Gastroesophageal sphincter (tissue), 4 donors: ENCODE measurements around the gene CNTNAP2. TPM values are rescaled to one million over a fixed set of nuclear protein-coding genes. Genes with fewer than 3 reads are reported as not detected.

Source experiments
- ATAC-seq: fragments of 150-250 bp; one replicate; pipeline ENCODE4 v1.9.1; 2016; ENCODE audit warnings: mild to moderate bottlenecking, moderate library complexity
- H3K27ac ChIP-seq, 4 donors: fragments of 200-600 bp; sonication (generic) in 3 of 4; 1 replicate in 3 of 4; 2 replicates in 1 of 4; pipeline ENCODE4 v1.5.1; 2016 to 2019
- H3K27me3 ChIP-seq: fragments of 200-600 bp; sonication (generic); one replicate; pipeline ENCODE4 v1.5.1; 2019
- H3K36me3 ChIP-seq, 2 donors: fragments of 200-600 bp; sonication (generic); one replicate each; pipeline ENCODE4 v1.5.1; 2019; ENCODE audit warnings: control low read depth in 1 of 2
- H3K4me1 ChIP-seq, 3 donors: fragments of 200-600 bp; sonication (generic); 1 replicate in 2 of 3; 2 replicates in 1 of 3; pipeline ENCODE4 v1.5.1; 2016 to 2019; ENCODE audit warnings: control low read depth in 2 of 3
- H3K4me3 ChIP-seq, 2 donors: fragments of 200-600 bp; sonication (generic); one replicate each; pipeline ENCODE4 v1.5.1; 2019; ENCODE audit warnings: mild to moderate bottlenecking in 1 of 2, moderate library complexity in 1 of 2
- H3K9me3 ChIP-seq, 3 donors: fragments of 200-600 bp; sonication (generic); one replicate each; pipeline ENCODE4 v1.5.1; 2017 to 2019; ENCODE audit warnings: control low read depth in 2 of 3
- CTCF ChIP-seq, 4 experiments: fragments of 200-600 bp in 2 of 4; fragments of 450-650 bp in 2 of 4; sonication (generic) in 1 of 4; IDR thresholded peaks; one replicate each; pipeline ENCODE4 v1.5.1; 2017 to 2019; ENCODE audit warnings: antibody characterized with exemption in 4 of 4, mild to moderate bottlenecking in 2 of 4, moderate library complexity in 2 of 4
- EP300 ChIP-seq: sonication (generic); formaldehyde crosslinking; IDR thresholded peaks from one replicate; pipeline ENCODE4 v1.6.1; 2017; ENCODE audit warnings: antibody characterized with exemption, mild to moderate bottlenecking
- POLR2A ChIP-seq, 2 donors: fragments of 450-650 bp; IDR thresholded peaks; one replicate each; pipeline ENCODE4 v1.6.1; 2017; ENCODE audit warnings: antibody characterized with exemption in 2 of 2, mild to moderate bottlenecking in 2 of 2, moderate library complexity in 1 of 2
- POLR2AphosphoS5 ChIP-seq: sonication (generic); formaldehyde crosslinking; IDR thresholded peaks from one replicate; pipeline ENCODE4 v1.6.1; 2017; ENCODE audit warnings: antibody characterized with exemption
- WGBS, 2 donors: methylation state at CpG; one replicate each; pipeline ENCODE4 v1.1.5; 2018; ENCODE audit warnings: low coverage in 1 of 2; 5-methylcytosine and 5-hydroxymethylcytosine counted together
- total RNA-seq, 4 donors: library from RNA; depleted of rRNA; stranded (reverse); fragments of >200 nt; gene quantifications; one replicate each; pipeline ENCODE4 v1.1.0, GENCODE V29; 2016

The CNTNAP2 gene
- total RNA-seq, 4 donors from 2014 or later: 1.5 to 8.9 (median 3.2) TPM

GRCh38 chr7:148155826-148156225 lies 2039.2 kb downstream of the CNTNAP2 start:
- 83 to 100% methylated on average over 3 to 7 of the region's 8 CpGs for WGBS, 2 donors
- Histone ChIP-seq H3K36me3 (no peaks in the 10 kb centered on the region), H3K4me3 (no peak overlapping the region), H3K27me3 (no peaks in the 10 kb centered on the region), H3K9me3 (no peaks in the 10 kb centered on the region), H3K4me1 (peaks cover 0 to 22% (median 4%) of the 10 kb centered on the region in 3 donors), H3K27ac (no peak overlapping the region)
- peak; percentile 25 for ATAC-seq
- TF ChIP-seq CTCF (IDR thresholded peaks at IDR 0.05) (no peak), POLR2A (IDR thresholded peaks at IDR 0.05) (no peak), POLR2AphosphoS5 (no peak), EP300 (no peak)

GRCh38 chr7:148156233-148156632 lies 2039.6 kb downstream of the CNTNAP2 start:
- no peaks in the 10 kb centered on the region for H3K27me3 ChIP-seq
- no peak for ATAC-seq
- TF ChIP-seq POLR2AphosphoS5 (no peak), EP300 (no peak), CTCF (IDR thresholded peaks at IDR 0.05) (no peak), POLR2A (IDR thresholded peaks at IDR 0.05) (no peak)
- no peak overlapping the region for H3K27ac ChIP-seq
- no peaks in the 10 kb centered on the region for H3K9me3 ChIP-seq
- WGBS, 2 donors: 76 to 81% methylated on average over 6 of the region's 6 CpGs
- peaks cover 0 to 22% (median 4%) of the 10 kb centered on the region in 3 donors for H3K4me1 ChIP-seq
- no peaks in the 10 kb centered on the region for H3K36me3 ChIP-seq
- H3K4me3 ChIP-seq: no peak overlapping the region

GRCh38 chr7:148159331-148159730 lies 2042.7 kb downstream of the CNTNAP2 start:
- TF ChIP-seq POLR2AphosphoS5: no peak
- no peak for TF ChIP-seq POLR2A (IDR thresholded peaks at IDR 0.05)
- no peak for TF ChIP-seq CTCF (IDR thresholded peaks at IDR 0.05)
- TF ChIP-seq EP300: no peak
- H3K36me3 ChIP-seq: no peaks in the 10 kb centered on the region
- no peaks in the 10 kb centered on the region for H3K9me3 ChIP-seq
- H3K27ac ChIP-seq: no peak overlapping the region
- H3K4me1 ChIP-seq: peaks cover 0 to 8% (median 0%) of the 10 kb centered on the region in 3 donors
- H3K4me3 ChIP-seq: no peak overlapping the region
- H3K27me3 ChIP-seq: no peaks in the 10 kb centered on the region
- ATAC-seq: no peak
- WGBS, 2 donors: 90 to 100% methylated on average over 1 to 4 of the region's 4 CpGs

- 70 to 100% methylated on average over 1 to 4 of the region's 4 CpGs for WGBS, 2 donors
- no peak for ATAC-seq
- Histone ChIP-seq H3K9me3 (no peaks in the 10 kb centered on the region), H3K27ac (no peak overlapping the region), H3K36me3 (no peaks in the 10 kb centered on the region), H3K4me3 (no peak overlapping the region), H3K27me3 (no peaks in the 10 kb centered on the region), H3K4me1 (no peaks in the 10 kb centered on the region)
- TF ChIP-seq POLR2AphosphoS5: no peak
- no peak for TF ChIP-seq CTCF (IDR thresholded peaks at IDR 0.05)
- TF ChIP-seq POLR2A (IDR thresholded peaks at IDR 0.05): no peak
- TF ChIP-seq EP300: no peak
Observed at GRCh38 chr7:148161776-148162175, 2045.2 kb downstream of the CNTNAP2 start.

GRCh38 chr7:148162808-148163207 lies 2046.2 kb downstream of the CNTNAP2 start:
- Histone ChIP-seq H3K36me3 (no peaks in the 10 kb centered on the region), H3K4me3 (no peak overlapping the region), H3K9me3 (no peaks in the 10 kb centered on the region), H3K27me3 (no peaks in the 10 kb centered on the region), H3K27ac (no peak overlapping the region), H3K4me1 (no peaks in the 10 kb centered on the region)
- 40 to 47% methylated on average over 4 of the region's 4 CpGs for WGBS, 2 donors
- ATAC-seq: no peak
- no peak for TF ChIP-seq EP300
- TF ChIP-seq POLR2AphosphoS5: no peak
- no peak for TF ChIP-seq POLR2A (IDR thresholded peaks at IDR 0.05)
